H1 (cell line): ENCODE results near the gene KYNU. TPM values are rescaled to one million over a fixed set of nuclear protein-coding genes. Genes with fewer than 3 reads are reported as not detected.

ENCODE experiments used
- CTCF ChIA-PET: fragments of 300-600 bp; sonication (Branson Sonifier 250); formaldehyde crosslinking; loops from one replicate; lab custom pipeline; 2021; ENCODE audit not compliant: partially characterized antibody; lab: Charles Lee
- POLR2A ChIA-PET: fragments of 300-600 bp; sonication (Branson Sonifier 250); formaldehyde crosslinking; loops from one replicate; lab custom pipeline; 2021; ENCODE audit warnings: inconsistent platforms; ENCODE audit not compliant: partially characterized antibody; lab: Charles Lee
- DNase-seq, 2 experiments: peaks; one replicate each; pipeline versions ENCODE4 v3.0.0 to v3.0.0-alpha.2; 2010 to 2022; ENCODE audit warnings: low spot score in 2 of 2, low read depth in 1 of 2, mixed read lengths in 1 of 2
- FAIRE-seq: peaks from 2 replicates; lab custom pipeline; 2011; peaks lifted over from hg19 to GRCh38; lab: Jason Lieb, UNC
- H2AFZ ChIP-seq: 2 replicates; pipeline ENCODE4 v1.8.1; 2012; ENCODE audit warnings: low read length, inconsistent platforms
- H2AK5ac ChIP-seq: 2 replicates; pipeline ENCODE4 v1.6.1; 2013; ENCODE audit warnings: low read depth, low read length
- H2BK120ac ChIP-seq: replicated peaks from 2 replicates; pipeline ENCODE3; 2013; ENCODE audit warnings: low read depth, low read length, inconsistent platforms
- H2BK12ac ChIP-seq: 2 replicates; pipeline ENCODE4 v1.6.1; 2013; ENCODE audit warnings: low read depth, low read length
- H2BK15ac ChIP-seq: 2 replicates; pipeline ENCODE4 v1.6.1; 2013; ENCODE audit warnings: low read length
- H2BK20ac ChIP-seq: 2 replicates; pipeline ENCODE4 v1.6.1; 2013; ENCODE audit warnings: low read length
- H2BK5ac ChIP-seq: 2 replicates; pipeline ENCODE4 v1.6.1; 2013; ENCODE audit warnings: low read depth, low read length
- H3K14ac ChIP-seq: 2 replicates; pipeline ENCODE4 v1.6.1; 2013; ENCODE audit warnings: inconsistent platforms; ENCODE audit not compliant: insufficient read length
- H3K18ac ChIP-seq: 2 replicates; pipeline ENCODE4 v1.6.1; 2013; ENCODE audit warnings: low read length; ENCODE audit errors: extremely low read depth
- H3K23ac ChIP-seq: 2 replicates; pipeline ENCODE4 v1.6.1; 2013; ENCODE audit warnings: inconsistent platforms; ENCODE audit not compliant: insufficient read length
- H3K23me2 ChIP-seq: 2 replicates; pipeline ENCODE4 v1.6.1; 2013; ENCODE audit warnings: low read depth, low read length
- H3K27ac ChIP-seq: 2 replicates; pipeline ENCODE4 v1.6.1; 2011; ENCODE audit warnings: low read depth, low read length, inconsistent platforms
- H3K27me3 ChIP-seq, 4 experiments: replicated peaks in 1 of 4; 1 replicate in 1 of 4; 2 replicates in 3 of 4; pipeline versions ENCODE4 v1.6.1 to v1.8.1; 2011 to 2013; ENCODE audit warnings: low read length in 3 of 4, mild to moderate bottlenecking in 3 of 4, inconsistent platforms in 2 of 4, mixed read lengths in 2 of 4, moderate library complexity in 1 of 4; ENCODE audit not compliant: control insufficient read depth in 3 of 4, insufficient read depth in 3 of 4; ENCODE audit errors: extremely low read depth in 1 of 4
- H3K36me3 ChIP-seq, 4 experiments: 2 replicates each; pipeline versions ENCODE4 v1.6.1 to v1.8.1; 2011 to 2013; ENCODE audit warnings: mild to moderate bottlenecking in 4 of 4, low read length in 3 of 4, moderate library complexity in 2 of 4, control low read depth in 1 of 4, inconsistent platforms in 1 of 4; ENCODE audit not compliant: insufficient read depth in 4 of 4, control insufficient read depth in 2 of 4
- H3K4ac ChIP-seq: replicated peaks from 2 replicates; pipeline ENCODE3; 2013; ENCODE audit warnings: low read length, low read depth, mixed read lengths, inconsistent platforms; ENCODE audit not compliant: insufficient read length
- H3K4me1 ChIP-seq, 4 experiments: replicated peaks in 1 of 4; 1 replicate in 1 of 4; 2 replicates in 3 of 4; pipeline versions ENCODE4 v1.6.1 to v1.8.1; 2011 to 2013; ENCODE audit warnings: low read length in 3 of 4, inconsistent platforms in 2 of 4, mixed read lengths in 1 of 4; ENCODE audit not compliant: insufficient read depth in 4 of 4, control insufficient read depth in 3 of 4
- H3K4me2 ChIP-seq, 2 experiments: 2 replicates each; pipeline versions ENCODE4 v1.6.1 to v1.8.1; 2011 to 2013; ENCODE audit warnings: low read depth in 2 of 2, low read length in 2 of 2, control low read depth in 1 of 2, inconsistent platforms in 1 of 2, mild to moderate bottlenecking in 1 of 2; ENCODE audit not compliant: insufficient read depth in 1 of 2
- H3K4me3 ChIP-seq, 4 experiments: fragments of 200-600, 300-600 bp in 1 of 4; sonication (generic), shearing (Covaris generic), sonication (Bioruptor Twin) in 1 of 4; 2 replicates each; pipeline versions ENCODE4 v1.5.1 to v1.8.1; 2011 to 2016; ENCODE audit warnings: low read length in 4 of 4, low read depth in 3 of 4, control low read depth in 2 of 4, inconsistent platforms in 2 of 4, mild to moderate bottlenecking in 2 of 4, mixed read lengths in 1 of 4, moderate library complexity in 1 of 4; ENCODE audit not compliant: insufficient read depth in 2 of 4; ENCODE audit errors: extremely low read depth in 1 of 4
- H3K56ac ChIP-seq: replicated peaks from 2 replicates; pipeline ENCODE3; 2013; ENCODE audit warnings: low read depth, mild to moderate bottlenecking, mixed read lengths, low read length, inconsistent platforms; ENCODE audit not compliant: insufficient read length
- H3K79me1 ChIP-seq: 2 replicates; pipeline ENCODE4 v1.6.1; 2013; ENCODE audit warnings: low read depth, low read length, control low read depth
- H3K79me2 ChIP-seq, 2 experiments: 2 replicates each; pipeline versions ENCODE4 v1.6.1 to v1.8.1; 2012 to 2013; ENCODE audit warnings: low read length in 2 of 2, mild to moderate bottlenecking in 2 of 2, inconsistent platforms in 1 of 2; ENCODE audit not compliant: insufficient read depth in 2 of 2, control insufficient read depth in 1 of 2
- H3K9ac ChIP-seq, 4 experiments: replicated peaks in 1 of 4; 1 replicate in 1 of 4; 2 replicates in 3 of 4; pipeline versions ENCODE4 v1.6.1 to v1.8.1; 2011 to 2013; ENCODE audit warnings: low read depth in 3 of 4, low read length in 3 of 4, control low read depth in 2 of 4, mild to moderate bottlenecking in 2 of 4, moderate library complexity in 2 of 4, inconsistent platforms in 1 of 4; ENCODE audit errors: extremely low read depth in 1 of 4
- H3K9me3 ChIP-seq, 2 experiments: 2 replicates each; pipeline versions ENCODE4 v1.6.1 to v1.8.1; 2012 to 2013; ENCODE audit warnings: mild to moderate bottlenecking in 2 of 2, moderate library complexity in 2 of 2, control low read depth in 1 of 2, inconsistent platforms in 1 of 2, low read depth in 1 of 2, low read length in 1 of 2, mixed read lengths in 1 of 2; ENCODE audit not compliant: insufficient read depth in 2 of 2
- H4K20me1 ChIP-seq, 2 experiments: replicated peaks in 1 of 2; 2 replicates each; pipeline versions ENCODE3 to v1.8.1; 2011 to 2013; ENCODE audit warnings: inconsistent platforms in 2 of 2, low read length in 2 of 2, mild to moderate bottlenecking in 1 of 2; ENCODE audit not compliant: insufficient read depth in 2 of 2, control insufficient read depth in 1 of 2
- H4K5ac ChIP-seq: 2 replicates; pipeline ENCODE4 v1.6.1; 2013; ENCODE audit warnings: low read length, low read depth, mixed read lengths, inconsistent platforms; ENCODE audit not compliant: insufficient read length
- H4K8ac ChIP-seq: 2 replicates; pipeline ENCODE4 v1.8.0; 2013; ENCODE audit warnings: mild to moderate bottlenecking, moderate library complexity, low read length, inconsistent platforms; ENCODE audit not compliant: insufficient read depth; ENCODE audit errors: extremely low read depth
- H4K91ac ChIP-seq: replicated peaks from 2 replicates; pipeline ENCODE3; 2013; ENCODE audit warnings: low read length, mixed read lengths, inconsistent platforms; ENCODE audit not compliant: insufficient read length
- PHF8 ChIP-seq: fragments of 200-600 bp; sonication (generic); conservative IDR thresholded peaks from 2 replicates; pipeline ENCODE4 v1.7.1; 2012; ENCODE audit warnings: low read depth, mild to moderate bottlenecking, inconsistent platforms, low read length, moderate library complexity
- SP2 ChIP-seq: IDR thresholded peaks from 2 replicates; pipeline ENCODE4 v1.6.1; 2012; ENCODE audit warnings: mild to moderate bottlenecking, low read length, inconsistent platforms
- SUZ12 ChIP-seq: fragments of 200-600 bp; sonication (generic); IDR thresholded peaks from 2 replicates; pipeline ENCODE4 v1.6.1; 2012; ENCODE audit warnings: mild to moderate bottlenecking, inconsistent platforms, low read length, moderate library complexity, mixed read lengths
- WGBS, 2 experiments: shearing (Covaris generic) in 1 of 2; methylation state at CpG; one replicate each; pipeline versions ENCODE4 v1.1.6 to v1.1.7; 2013 to 2015; ENCODE audit warnings: low lambda C conversion rate in 2 of 2, mixed read lengths in 2 of 2, inconsistent platforms in 1 of 2, low coverage in 1 of 2, missing lambda C conversion rate in 1 of 2; ENCODE audit not compliant: insufficient replicate concordance in 2 of 2, insufficient coverage in 1 of 2, insufficient read length in 1 of 2; ENCODE audit errors: extremely low coverage in 1 of 2, missing lambda C conversion rate in 1 of 2; 5-methylcytosine and 5-hydroxymethylcytosine counted together
- polyA plus RNA-seq, 7 experiments: library from polyadenylated mRNA; depleted of rRNA in 3 of 7; stranded (reverse) in 5 of 7; unstranded in 2 of 7; fragments of >200 nt in 5 of 7; fragments of 200-250 nt in 2 of 7; gene quantifications; 1 replicate in 5 of 7; 2 replicates in 1 of 7; 4 replicates in 1 of 7; pipeline versions ENCODE4 v1.2.1 to v1.2.3, GENCODE V29; 2011 to 2013; ENCODE audit warnings: missing spikeins in 2 of 7, mixed read lengths in 2 of 7
- total RNA-seq: library from RNA; stranded (reverse); fragmentation: NEBNext Ultra II Directional; extraction: Animal tissue kit (Norgen Biotek cat#: 25700); gene quantifications from 2 replicates; pipeline ENCODE4 v1.2.1, GENCODE V29; 2021
- TF ChIP-seq, protein P1 (sequence below): IDR thresholded peaks from 2 replicates; pipeline ENCODE4 v1.6.1; 2012; ENCODE audit warnings: low read length, inconsistent platforms

KYNU gene
- total and polyA plus RNA-seq, 2 of the 8 experiments (the other 6 are each of a cell fraction or from before 2014, with no cell fraction given), result 0.09 to 0.13 TPM

DNA sequence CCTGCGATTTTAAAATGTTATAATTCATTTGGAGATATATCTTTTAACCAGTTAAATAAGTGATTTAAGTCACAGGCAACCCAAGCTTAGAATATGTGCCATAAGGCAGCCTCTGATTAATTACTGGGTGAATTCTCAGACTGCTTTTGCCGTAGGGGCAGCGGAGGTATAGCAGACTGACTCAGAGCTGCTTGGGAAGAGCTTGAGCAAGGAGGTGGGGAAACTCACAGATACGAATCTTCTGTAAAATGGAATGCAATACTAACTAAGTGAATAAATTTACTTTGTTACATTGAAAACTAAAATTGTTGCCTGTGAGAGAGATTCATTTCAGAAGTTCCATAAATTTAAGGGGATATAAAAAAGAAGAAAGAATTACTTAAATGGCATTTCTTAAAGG is 115.4 kb downstream of the KYNU start:
- Histone ChIP-seq H3K14ac (no peak overlapping the region), H2BK15ac (no peak overlapping the region), H3K79me2 (no peaks in the 10 kb centered on the region), H3K9me3 (no peaks in the 10 kb centered on the region), H2BK12ac (no peak overlapping the region), H4K5ac (no peak overlapping the region), H3K36me3 (no peaks in the 10 kb centered on the region), H3K4me2 (no peak overlapping the region), H2BK20ac (no peak overlapping the region), H3K4me1 (no peaks in the 10 kb centered on the region), H3K23ac (no peak overlapping the region), H4K8ac (no peak overlapping the region), H3K27ac (no peak overlapping the region), H3K9ac (no peak overlapping the region), H2AK5ac (no peak overlapping the region), H3K56ac (no peak overlapping the region), H2AFZ (no peak overlapping the region), H3K27me3 (no peaks in the 10 kb centered on the region), H2BK120ac (no peak overlapping the region), H2BK5ac (no peak overlapping the region), H3K18ac (no peak overlapping the region), H3K4me3 (no peak overlapping the region), H4K91ac (no peak overlapping the region), H4K20me1 (no peaks in the 10 kb centered on the region), H3K79me1 (no peaks in the 10 kb centered on the region), H3K4ac (no peak overlapping the region), H3K23me2 (no peaks in the 10 kb centered on the region)
- 88% methylated on average over 4 of the region's 4 CpGs; no CpG with 5 or more reads in 1 of the 2 experiments for WGBS, 2 experiments
- POLR2A ChIA-PET, result no interaction called here
- TF ChIP-seq PHF8 (no peak), SUZ12 (no peak), SP2 (no peak)
- TF ChIP-seq, protein P1, sequence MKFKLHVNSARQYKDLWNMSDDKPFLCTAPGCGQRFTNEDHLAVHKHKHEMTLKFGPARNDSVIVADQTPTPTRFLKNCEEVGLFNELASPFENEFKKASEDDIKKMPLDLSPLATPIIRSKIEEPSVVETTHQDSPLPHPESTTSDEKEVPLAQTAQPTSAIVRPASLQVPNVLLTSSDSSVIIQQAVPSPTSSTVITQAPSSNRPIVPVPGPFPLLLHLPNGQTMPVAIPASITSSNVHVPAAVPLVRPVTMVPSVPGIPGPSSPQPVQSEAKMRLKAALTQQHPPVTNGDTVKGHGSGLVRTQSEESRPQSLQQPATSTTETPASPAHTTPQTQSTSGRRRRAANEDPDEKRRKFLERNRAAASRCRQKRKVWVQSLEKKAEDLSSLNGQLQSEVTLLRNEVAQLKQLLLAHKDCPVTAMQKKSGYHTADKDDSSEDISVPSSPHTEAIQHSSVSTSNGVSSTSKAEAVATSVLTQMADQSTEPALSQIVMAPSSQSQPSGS, result no peak
- CTCF ChIA-PET, result interaction anchor here (5.6 kb wide), 1 partner anchor 13 kb away, joined by 28 read pairs; no protein-coding TSS in a partner anchor
- FAIRE-seq (no peak), DNase-seq (no peak)
